A549 treated with Hydrocortisone at 1 μM for 4 hours (cell line): Measurements from ENCODE around the gene PTH2. TPM values are rescaled to one million over a fixed set of nuclear protein-coding genes. Genes with fewer than 3 reads are reported as not detected.

Experiments
- total RNA-seq: library from RNA; stranded (reverse); fragments of 200-300 nt; extraction: Qiagen RNA extraction; gene quantifications from 5 replicates; pipeline ENCODE4 v1.2.3, GENCODE V29; 2022

Gene PTH2
- not detected in 5 replicates for total RNA-seq

GRCh38 chr19:49423071-49423984, at the start of gene PTH2:
PTH2 (minus strand) TSS chr19:49423441; CDS start chr19:49423339, 102 bp downstream.

DNA sequence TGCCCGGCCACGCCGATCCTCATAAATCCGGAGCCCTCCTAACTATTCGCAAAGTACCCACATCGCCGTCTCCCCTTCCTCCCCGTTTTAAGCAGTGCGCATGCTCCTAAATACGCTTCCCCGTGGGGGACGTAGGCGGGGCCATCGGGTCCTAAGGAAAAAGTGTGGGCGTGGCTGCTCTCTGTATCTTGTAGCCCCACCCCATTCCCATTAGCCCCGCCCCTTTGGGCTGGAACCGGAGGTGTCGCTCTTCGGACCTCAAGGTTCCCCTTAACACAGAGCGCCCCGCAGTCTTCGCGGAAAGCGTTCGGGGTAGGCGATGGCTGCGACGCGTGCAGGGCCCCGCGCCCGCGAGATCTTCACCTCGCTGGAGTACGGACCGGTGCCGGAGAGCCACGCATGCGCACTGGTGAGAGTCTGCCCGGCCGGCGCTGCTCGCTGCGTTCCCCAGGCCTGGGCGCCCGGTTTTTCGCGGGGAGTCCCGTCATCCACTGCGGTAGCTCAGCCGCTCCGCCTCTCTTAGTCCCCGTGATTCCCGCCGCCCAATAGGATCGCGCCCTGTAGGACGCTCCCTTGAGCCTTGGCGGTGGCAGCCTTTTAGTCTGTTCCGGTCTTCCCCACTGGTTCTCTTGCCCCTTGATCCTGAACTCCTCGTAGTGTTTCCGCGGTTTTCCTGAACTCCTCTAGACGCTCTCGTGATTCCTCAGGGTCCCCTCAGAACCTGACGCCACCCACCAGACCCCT, 29.9 kb upstream of the PTH2 start, which contains the start of gene ALDH16A1:
Gene ALDH16A1 (plus strand): TSS at position 213 of the 744 bp plus-strand sequence. CDS start 107 bp downstream, at position 320.

DNA sequence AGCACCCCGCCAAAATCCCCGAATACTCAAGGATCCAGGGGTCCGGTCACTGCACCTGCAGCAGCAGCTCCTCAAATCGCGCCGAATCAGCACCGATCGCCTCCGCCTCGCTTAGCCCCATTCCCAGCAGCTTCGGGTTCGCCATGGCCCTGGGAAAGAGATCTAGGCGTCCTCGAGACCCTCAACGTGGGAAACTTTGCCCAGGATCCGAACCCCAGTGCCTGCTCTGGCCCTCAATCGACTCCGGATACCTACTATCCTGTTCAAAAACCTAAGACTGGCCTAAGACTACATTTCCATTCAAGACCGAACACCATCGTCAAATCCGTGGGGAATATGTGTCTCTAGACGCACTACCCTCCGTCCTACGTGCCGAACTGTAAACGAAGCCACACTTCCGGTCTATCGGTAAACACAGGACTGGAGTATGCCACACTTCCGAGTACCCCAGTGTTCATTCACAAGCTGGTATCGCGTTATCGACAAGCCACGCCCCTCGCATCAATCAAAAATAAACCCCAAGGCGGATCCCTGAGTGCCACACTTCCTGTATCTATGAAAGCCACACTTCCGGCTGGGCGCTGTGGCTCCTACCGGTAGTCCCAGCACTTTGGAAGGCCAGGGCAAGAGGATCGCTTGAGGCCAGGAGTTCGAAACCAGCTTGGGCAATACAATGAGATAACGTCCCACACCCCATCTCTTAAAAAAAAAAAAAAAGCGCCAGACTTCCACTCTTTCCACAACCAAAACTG, 28.4 kb upstream of the PTH2 start, which contains the start of gene PIH1D1:
Gene PIH1D1 (minus strand): TSS at position 385 of the 752 bp plus-strand sequence. CDS start 240 bp downstream, at position 145.

GRCh38 chr19:49441210-49441959, 18.1 kb upstream of the PTH2 start, which contains the start of gene SLC17A7:
SLC17A7 (minus strand) TSS chr19:49441527; CDS start chr19:49441379, 148 bp downstream.

GRCh38 chr19:49425178-49425577, 1.9 kb upstream of the PTH2 start, which contains the start of gene GFY:
GFY (plus strand) TSS chr19:49425388; CDS start chr19:49426431, 1,043 bp downstream.

GRCh38 chr19:49387936-49388372, 35.3 kb downstream of the PTH2 start, which contains the start of gene KASH5:
KASH5 (plus strand) TSS chr19:49388249; CDS start chr19:49390884, 2,635 bp downstream.

Other genes with a start within 250 kb of the PTH2 start
- gene SLC6A16, start 98.2 kb downstream of the PTH2 start, total RNA-seq, result 0.77 to 1.3 TPM (median 0.85 TPM) in 5 replicates
- not detected in 5 replicates for gene CD37, start 88.0 kb downstream of the PTH2 start, total RNA-seq
- gene TEAD2, start 61.0 kb downstream of the PTH2 start, total RNA-seq, result 13.2 to 19.7 TPM (median 16.8 TPM) in 5 replicates
- gene DKKL1, start 59.6 kb downstream of the PTH2 start, total RNA-seq, result 0.33 to 0.71 TPM (median 0.59 TPM) in 4 of 5 replicates, not detected in the other
- 0.12 TPM in 1 of 5 replicates, not detected in the others for gene KASH5, start 35.2 kb downstream of the PTH2 start, total RNA-seq
- gene GFY, start 1.9 kb upstream of the PTH2 start, total RNA-seq, result 0.14 to 0.24 TPM (median 0.16 TPM) in 5 replicates
- 0.37 to 0.75 TPM (median 0.59 TPM) in 5 replicates for gene SLC17A7, start 18.1 kb upstream of the PTH2 start, total RNA-seq
- 83.8 to 95.7 TPM (median 87.0 TPM) in 5 replicates for gene PIH1D1, start 28.4 kb upstream of the PTH2 start, total RNA-seq
- 16.6 to 24.0 TPM (median 22.1 TPM) in 5 replicates for gene ALDH16A1, start 29.8 kb upstream of the PTH2 start, total RNA-seq
- gene FLT3LG, start 50.8 kb upstream of the PTH2 start, total RNA-seq, result 1.1 to 1.4 TPM (median 1.3 TPM) in 5 replicates
- gene RPL13A, start 64.2 kb upstream of the PTH2 start, total RNA-seq, result 3,942 to 4,218 TPM (median 4,024 TPM) in 5 replicates
- 3,861 to 4,163 TPM (median 3,950 TPM) in 5 replicates for gene RPS11, start 73.0 kb upstream of the PTH2 start, total RNA-seq
- gene FCGRT, start 89.2 kb upstream of the PTH2 start, total RNA-seq, result 23.5 to 32.7 TPM (median 30.2 TPM) in 5 replicates
- gene RCN3, start 104.6 kb upstream of the PTH2 start, total RNA-seq, result 1.5 to 2.9 TPM (median 2.2 TPM) in 5 replicates
- gene NOSIP, start 157.1 kb upstream of the PTH2 start, total RNA-seq, result 88.4 to 106 TPM (median 103 TPM) in 5 replicates
- gene PRRG2, start 157.9 kb upstream of the PTH2 start, total RNA-seq, result 0.78 to 1.3 TPM (median 0.84 TPM) in 5 replicates
- 30.3 to 35.7 TPM (median 34.3 TPM) in 5 replicates for gene PRR12, start 167.7 kb upstream of the PTH2 start, total RNA-seq
- 103 to 162 TPM (median 151 TPM) in 5 replicates for gene RRAS, start 216.7 kb upstream of the PTH2 start, total RNA-seq
- 55.7 to 70.6 TPM (median 65.0 TPM) in 5 replicates for gene SCAF1, start 218.8 kb upstream of the PTH2 start, total RNA-seq
- 91.9 to 104 TPM (median 99.5 TPM) in 5 replicates for gene IRF3, start 242.4 kb upstream of the PTH2 start, total RNA-seq
- gene BCL2L12, start 242.5 kb upstream of the PTH2 start, total RNA-seq, result 52.0 to 76.1 TPM (median 68.7 TPM) in 5 replicates